Neuronal stem cell (in vitro differentiated cells): ENCODE measurements around the gene SUSD3.
A peak's percentile ranks its signal among the peaks of the same experiment; 100 is the strongest.

Experiments used
- DNase-seq: peaks from one replicate; pipeline ENCODE4 v3.0.0-alpha.2; 2013; ENCODE audit warnings: low spot score
- H2AFZ ChIP-seq: one replicate; pipeline ENCODE4 v1.6.1; 2013; ENCODE audit warnings: mild to moderate bottlenecking, low read length, inconsistent platforms
- H2AK5ac ChIP-seq: 2 replicates; pipeline ENCODE4 v1.6.1; 2013; ENCODE audit warnings: low read depth, mild to moderate bottlenecking, inconsistent platforms, low read length, moderate library complexity, mixed read lengths
- H2BK120ac ChIP-seq: 2 replicates; pipeline ENCODE4 v1.6.1; 2013; ENCODE audit warnings: low read depth, mild to moderate bottlenecking, inconsistent platforms, low read length, moderate library complexity, mixed read lengths
- H2BK12ac ChIP-seq: one replicate; pipeline ENCODE4 v1.6.1; 2013; ENCODE audit warnings: low read length, inconsistent platforms
- H2BK15ac ChIP-seq: 2 replicates; pipeline ENCODE4 v1.6.1; 2013; ENCODE audit warnings: mild to moderate bottlenecking, low read length, inconsistent platforms, mixed read lengths
- H2BK5ac ChIP-seq: one replicate; pipeline ENCODE4 v1.6.1; 2013; ENCODE audit warnings: inconsistent platforms, mild to moderate bottlenecking, low read length, moderate library complexity
- H3K14ac ChIP-seq: one replicate; pipeline ENCODE4 v1.6.1; 2013; ENCODE audit warnings: low read length, inconsistent platforms
- H3K18ac ChIP-seq: 2 replicates; pipeline ENCODE4 v1.6.1; 2013; ENCODE audit warnings: low read length, inconsistent platforms
- H3K23ac ChIP-seq: 2 replicates; pipeline ENCODE4 v1.6.1; 2013; ENCODE audit warnings: low read depth, mild to moderate bottlenecking, mixed read lengths, low read length, inconsistent platforms; ENCODE audit not compliant: poor library complexity
- H3K27ac ChIP-seq: replicated peaks from 3 replicates; pipeline ENCODE4 v1.5.1; 2013; ENCODE audit warnings: low read length, inconsistent platforms
- H3K27me3 ChIP-seq, 3 experiments: 2 replicates each; pipeline ENCODE4 v1.6.1; 2013; ENCODE audit warnings: low read length in 3 of 3, mild to moderate bottlenecking in 2 of 3, inconsistent platforms in 1 of 3, low read depth in 1 of 3, mixed read lengths in 1 of 3, moderate library complexity in 1 of 3; ENCODE audit not compliant: control insufficient read depth in 3 of 3, insufficient read depth in 3 of 3
- H3K36me3 ChIP-seq, 2 donors: replicated peaks in 1 of 2; 2 replicates each; pipeline ENCODE4 v1.6.1; 2013; ENCODE audit warnings: low read length in 2 of 2; ENCODE audit not compliant: control insufficient read depth in 2 of 2, insufficient read depth in 2 of 2
- H3K4ac ChIP-seq: 2 replicates; pipeline ENCODE4 v1.6.1; 2013; ENCODE audit warnings: inconsistent platforms, mild to moderate bottlenecking, low read length, moderate library complexity
- H3K4me1 ChIP-seq, 2 donors: 1 replicate in 1 of 2; 2 replicates in 1 of 2; pipeline ENCODE4 v1.6.1; 2013; ENCODE audit warnings: low read length in 2 of 2, low read depth in 1 of 2; ENCODE audit not compliant: control insufficient read depth in 2 of 2, insufficient read depth in 1 of 2
- H3K4me2 ChIP-seq: one replicate; pipeline ENCODE4 v1.6.1; 2013; ENCODE audit warnings: mild to moderate bottlenecking, low read length, inconsistent platforms; ENCODE audit not compliant: insufficient read depth, poor library complexity, severe bottlenecking
- H3K4me3 ChIP-seq, 2 donors: 2 replicates each; pipeline ENCODE4 v1.5.1; 2013; ENCODE audit warnings: low read length in 2 of 2, mild to moderate bottlenecking in 2 of 2, inconsistent platforms in 1 of 2, moderate library complexity in 1 of 2
- H3K79me1 ChIP-seq: one replicate; pipeline ENCODE4 v1.6.1; 2013; ENCODE audit warnings: low read depth, mild to moderate bottlenecking, inconsistent platforms, low read length, moderate library complexity
- H3K9ac ChIP-seq: one replicate; pipeline ENCODE4 v1.6.1; 2013; ENCODE audit warnings: mild to moderate bottlenecking, low read depth, low read length, inconsistent platforms; ENCODE audit not compliant: poor library complexity
- H3K9me3 ChIP-seq, 2 donors: replicated peaks in 1 of 2; 2 replicates each; pipeline versions ENCODE3 to v1.6.1; 2013; ENCODE audit warnings: low read length in 2 of 2, mild to moderate bottlenecking in 2 of 2, inconsistent platforms in 1 of 2, low read depth in 1 of 2, mixed read lengths in 1 of 2, moderate library complexity in 1 of 2; ENCODE audit not compliant: control insufficient read depth in 2 of 2, insufficient read depth in 1 of 2
- H4K8ac ChIP-seq: one replicate; pipeline ENCODE4 v1.6.1; 2013; ENCODE audit warnings: low read depth, mild to moderate bottlenecking, inconsistent platforms, low read length, moderate library complexity
- H4K91ac ChIP-seq: one replicate; pipeline ENCODE4 v1.6.1; 2013; ENCODE audit warnings: low read length, low read depth, mild to moderate bottlenecking, inconsistent platforms; ENCODE audit not compliant: poor library complexity
- WGBS, 2 donors: extraction: QIAGEN DNeasy Blood & Tissue Kit; methylation state at CpG; one replicate each; pipeline ENCODE4 v1.1.7; 2013; ENCODE audit warnings: missing lambda C conversion rate in 2 of 2, mixed read lengths in 1 of 2; ENCODE audit not compliant: insufficient read length in 2 of 2, insufficient replicate concordance in 1 of 2; ENCODE audit errors: extremely low coverage in 2 of 2; 5-methylcytosine and 5-hydroxymethylcytosine counted together

Gene SUSD3

GRCh38 chr9:93077367-93077766, 18.9 kb downstream of the SUSD3 start:
- H3K4me2 ChIP-seq: no peak overlapping the region
- no peak overlapping the region for H3K14ac ChIP-seq
- H2AK5ac ChIP-seq: no peak overlapping the region
- no peak overlapping the region for H3K4ac ChIP-seq
- H3K27ac ChIP-seq: no peak overlapping the region
- no CpG with 5 or more reads among the region's 1 CpG for WGBS, 2 donors
- DNase-seq: no peak
- H3K27me3 ChIP-seq: peaks cover 0 to 4% (median 0%) of the 10 kb centered on the region in 3 experiments
- no peak overlapping the region for H3K23ac ChIP-seq
- H4K8ac ChIP-seq: no peak overlapping the region
- H2BK5ac ChIP-seq: no peak overlapping the region
- H3K79me1 ChIP-seq: no peaks in the 10 kb centered on the region
- H3K9ac ChIP-seq: no peak overlapping the region
- H2AFZ ChIP-seq: no peak overlapping the region
- H3K4me1 ChIP-seq: no peaks in the 10 kb centered on the region
- H2BK12ac ChIP-seq: no peak overlapping the region
- H3K36me3 ChIP-seq: no peaks in the 10 kb centered on the region
- H4K91ac ChIP-seq: no peak overlapping the region
- no peak overlapping the region for H2BK120ac ChIP-seq
- no peak overlapping the region for H3K4me3 ChIP-seq
- H3K18ac ChIP-seq: no peak overlapping the region
- H3K9me3 ChIP-seq: no peaks in the 10 kb centered on the region
- no peak overlapping the region for H2BK15ac ChIP-seq

DNA sequence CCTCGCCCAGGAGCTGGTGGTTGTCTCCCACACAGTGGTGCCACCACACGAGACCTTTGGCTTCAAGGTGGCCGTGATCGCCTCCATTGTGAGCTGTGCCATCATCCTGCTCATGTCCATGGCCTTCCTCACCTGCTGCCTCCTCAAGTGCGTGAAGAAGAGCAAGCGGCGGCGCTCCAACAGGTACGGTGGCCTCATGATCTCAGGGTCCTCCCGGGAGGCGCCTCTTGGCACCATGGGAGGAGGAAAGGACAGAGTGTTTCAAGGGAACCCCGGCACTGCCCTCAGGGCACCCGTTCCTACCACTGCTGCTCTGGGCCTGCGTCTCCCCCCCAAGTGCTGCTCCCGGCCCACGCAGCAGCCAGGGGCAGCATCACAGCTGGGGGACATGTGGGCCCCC, 19.3 kb downstream of the SUSD3 start:
- WGBS, 2 donors: no CpG with 5 or more reads among the region's 16 CpGs
- no peak overlapping the region for H2AFZ ChIP-seq

DNA sequence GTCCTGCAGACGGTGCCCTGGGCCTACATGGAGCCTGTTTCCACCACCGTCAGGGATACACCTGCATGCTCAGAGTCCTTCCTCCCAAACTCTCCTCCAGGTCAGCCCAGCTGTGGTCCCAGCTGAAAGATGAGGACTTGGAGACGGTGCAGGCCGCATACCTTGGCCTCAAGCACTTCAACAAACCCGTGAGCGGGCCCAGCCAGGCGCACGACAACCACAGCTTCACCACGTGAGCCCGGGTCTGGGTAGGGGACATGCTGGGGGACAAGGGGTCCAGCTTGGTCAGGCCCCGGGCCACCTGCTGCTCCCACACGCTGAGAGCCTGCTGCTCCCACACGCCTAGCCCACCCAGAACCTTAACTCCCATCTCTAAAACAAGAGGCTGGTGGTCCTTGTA, 20.9 kb downstream of the SUSD3 start:
- H2BK15ac ChIP-seq: peak overlapping the region; percentile 39
- H3K4me3 ChIP-seq: no peak overlapping the region
- no CpG with 5 or more reads among the region's 13 CpGs for WGBS, 2 donors
- H3K27ac ChIP-seq: no peak overlapping the region
- no peak for DNase-seq
- no peaks in the 10 kb centered on the region for H3K79me1 ChIP-seq
- H2BK5ac ChIP-seq: no peak overlapping the region
- peak overlapping the region; percentile 35 for H3K18ac ChIP-seq
- H2AFZ ChIP-seq: no peak overlapping the region
- H4K91ac ChIP-seq: no peak overlapping the region
- peak overlapping the region; percentile 51 for H3K9ac ChIP-seq
- H3K27me3 ChIP-seq: no peaks in the 10 kb centered on the region
- no peak overlapping the region for H2BK12ac ChIP-seq
- no peaks in the 10 kb centered on the region for H3K4me1 ChIP-seq
- peak overlapping the region; percentile 68 for H2BK120ac ChIP-seq
- H2AK5ac ChIP-seq: peak overlapping the region; percentile 58
- H3K4me2 ChIP-seq: no peak overlapping the region
- H3K14ac ChIP-seq: peak overlapping the region; percentile 41
- no peak overlapping the region for H4K8ac ChIP-seq
- no peak overlapping the region for H3K23ac ChIP-seq
- no peaks in the 10 kb centered on the region for H3K36me3 ChIP-seq
- no peaks in the 10 kb centered on the region for H3K9me3 ChIP-seq
- no peak overlapping the region for H3K4ac ChIP-seq

More for the DNA sequence above, 19.3 kb downstream of the SUSD3 start:
- Histone ChIP-seq H3K9ac (peak overlapping the region; percentile 15), H4K91ac (no peak overlapping the region), H3K4ac (no peak overlapping the region), H2AK5ac (no peak overlapping the region), H3K4me3 (no peak overlapping the region), H3K27ac (no peak overlapping the region), H2BK12ac (peak overlapping the region; percentile 46), H3K18ac (peak overlapping the region; percentile 2), H2BK15ac (no peak overlapping the region), H3K14ac (no peak overlapping the region), H3K4me1 (no peaks in the 10 kb centered on the region), H3K23ac (peak overlapping the region; percentile 29), H3K4me2 (no peak overlapping the region), H2BK5ac (no peak overlapping the region), H4K8ac (peak overlapping the region; percentile 72), H3K36me3 (no peaks in the 10 kb centered on the region), H3K9me3 (no peaks in the 10 kb centered on the region), H3K79me1 (no peaks in the 10 kb centered on the region), H2BK120ac (no peak overlapping the region), H3K27me3 (peaks cover 0 to 4% (median 0%) of the 10 kb centered on the region in 3 experiments)
- no peak for DNase-seq

DNA sequence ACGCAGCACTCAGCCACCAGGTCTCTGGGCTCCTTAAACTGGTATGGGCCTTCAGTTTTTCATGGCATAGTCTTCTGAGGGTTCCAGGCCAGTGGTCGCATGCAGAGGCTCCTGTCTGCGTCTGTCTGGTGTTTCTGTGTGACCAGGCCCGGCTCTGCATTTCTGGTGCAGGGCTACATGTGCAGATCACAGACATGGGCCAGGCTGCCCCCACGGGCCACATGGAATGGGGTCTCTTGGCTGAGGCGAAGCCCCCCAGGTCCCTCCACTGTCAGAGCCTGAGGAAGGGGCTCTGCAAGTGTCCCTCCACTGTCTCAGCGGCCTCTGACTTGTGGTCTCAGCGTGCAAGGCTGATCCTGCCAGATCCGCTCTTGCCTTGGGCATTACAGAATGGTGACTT, 21.9 kb downstream of the SUSD3 start:
- H3K4me2 ChIP-seq: no peak overlapping the region
- DNase-seq: no peak
- no peaks in the 10 kb centered on the region for H3K27me3 ChIP-seq
- no peak overlapping the region for H3K23ac ChIP-seq
- H4K91ac ChIP-seq: no peak overlapping the region
- no peak overlapping the region for H3K14ac ChIP-seq
- H3K9ac ChIP-seq: no peak overlapping the region
- no peak overlapping the region for H3K18ac ChIP-seq
- H3K27ac ChIP-seq: no peak overlapping the region
- H2BK15ac ChIP-seq: no peak overlapping the region
- H3K36me3 ChIP-seq: no peaks in the 10 kb centered on the region
- H3K9me3 ChIP-seq: no peaks in the 10 kb centered on the region
- H3K4ac ChIP-seq: no peak overlapping the region
- H2BK12ac ChIP-seq: no peak overlapping the region
- no peak overlapping the region for H2AK5ac ChIP-seq
- no peaks in the 10 kb centered on the region for H3K4me1 ChIP-seq
- no peak overlapping the region for H4K8ac ChIP-seq
- no CpG with 5 or more reads among the region's 9 CpGs for WGBS, 2 donors
- no peaks in the 10 kb centered on the region for H3K79me1 ChIP-seq
- peak overlapping the region; percentile 9 for H2AFZ ChIP-seq
- H2BK5ac ChIP-seq: no peak overlapping the region
- H3K4me3 ChIP-seq: no peak overlapping the region
- no peak overlapping the region for H2BK120ac ChIP-seq
